Midbrain (tissue), 1 donor: ENCODE results near the gene EPB41L4A.

Experiments
- DNase-seq: peaks from one replicate; lab custom pipeline; 2025; lab: John Stamatoyannopoulos, UW

The EPB41L4A gene

GRCh38 chr5:112154940-112155686 is 264.0 kb downstream of the EPB41L4A start:
- DNase-seq, result no peak

DNA sequence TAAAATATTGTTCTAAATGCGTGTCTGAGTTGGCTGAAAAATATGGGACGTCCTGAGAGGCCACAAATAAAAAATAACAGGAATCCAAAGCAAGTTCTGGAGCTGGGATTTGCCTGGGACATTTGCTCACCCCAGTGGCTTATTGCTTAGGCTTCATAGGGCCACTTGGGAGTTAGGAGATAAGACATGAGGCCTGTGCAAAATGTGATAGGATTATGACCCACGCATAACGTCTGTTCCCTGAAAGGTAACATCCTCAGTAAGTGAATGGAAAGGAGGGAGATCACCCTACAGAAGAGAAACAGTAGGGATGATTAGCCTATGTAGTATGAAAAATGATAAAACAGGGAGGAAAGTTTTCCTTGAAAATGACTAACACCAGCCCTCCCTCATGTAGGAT is 269.4 kb downstream of the EPB41L4A start:
- no peak for DNase-seq

DNA sequence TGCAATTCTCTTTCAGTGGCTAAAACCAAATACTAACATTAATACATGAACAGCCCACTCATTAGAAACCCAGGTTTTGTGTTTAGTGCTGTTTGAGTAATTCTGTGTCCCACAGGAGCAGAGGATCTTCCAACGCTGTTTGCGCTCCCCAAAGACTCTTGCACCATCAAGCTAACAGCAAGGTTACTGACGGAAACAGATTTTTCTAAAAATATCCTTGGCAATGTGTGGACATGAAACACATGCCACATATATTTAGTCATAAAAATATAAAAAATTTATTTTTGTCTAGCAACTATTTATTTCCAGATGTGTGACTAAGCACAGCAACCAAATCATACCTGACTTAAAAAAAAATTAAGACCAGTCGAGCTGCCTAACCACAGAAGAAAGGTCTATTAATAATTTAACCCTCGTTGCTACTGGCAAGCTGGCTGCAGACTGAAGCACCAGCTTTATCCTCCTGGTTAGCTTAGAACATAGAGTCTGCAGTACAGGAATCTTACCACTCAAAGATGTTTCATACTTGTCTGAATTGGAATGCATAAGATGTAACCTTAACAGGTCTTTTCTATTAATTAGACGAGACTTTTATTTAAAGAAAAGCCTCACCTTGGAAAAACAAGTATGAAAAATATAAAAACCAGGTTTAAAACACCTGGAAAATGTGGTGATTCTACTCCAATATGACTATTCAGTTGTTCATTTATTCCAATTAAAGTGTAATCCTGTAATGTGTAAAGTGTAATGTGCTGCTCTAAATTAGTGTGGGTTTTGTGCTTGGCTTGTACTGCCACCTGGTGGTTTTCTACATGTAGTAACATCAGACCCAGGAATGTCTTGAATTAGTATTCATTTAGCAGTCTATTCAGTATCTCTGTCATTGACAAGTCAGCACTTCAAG is 272.5 kb downstream of the EPB41L4A start:
- peak; percentile 83 for DNase-seq

- no peak for DNase-seq
These were observed 275.4 kb downstream of the EPB41L4A start for GRCh38 chr5:112143690-112144089.

DNA sequence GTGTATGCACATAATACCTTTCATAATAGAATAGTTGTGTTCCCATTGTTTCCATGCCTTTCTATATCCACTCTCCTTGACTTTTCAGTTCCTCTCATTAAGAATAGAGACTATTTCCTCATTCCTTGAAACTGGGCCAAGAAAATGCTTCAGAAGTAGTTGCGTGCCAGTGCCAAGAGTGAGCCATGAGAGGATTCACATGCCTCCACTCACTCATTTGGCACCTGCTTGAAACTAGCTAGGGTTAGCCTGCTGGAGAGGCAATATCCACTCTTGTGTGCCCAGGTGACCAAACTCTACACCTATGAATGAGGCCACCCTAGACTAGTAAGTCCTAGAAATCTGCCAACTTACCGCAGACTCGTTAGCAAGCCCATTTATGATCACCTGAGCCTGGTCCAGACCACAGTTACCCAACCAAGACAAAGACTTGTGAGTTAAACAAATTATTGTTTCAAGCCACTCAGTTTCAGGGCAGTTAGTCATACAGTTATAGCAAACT is 276.3 kb downstream of the EPB41L4A start:
- DNase-seq, result no peak

- no peak for DNase-seq
These were observed 277.5 kb downstream of the EPB41L4A start for GRCh38 chr5:112141582-112141981.

DNA sequence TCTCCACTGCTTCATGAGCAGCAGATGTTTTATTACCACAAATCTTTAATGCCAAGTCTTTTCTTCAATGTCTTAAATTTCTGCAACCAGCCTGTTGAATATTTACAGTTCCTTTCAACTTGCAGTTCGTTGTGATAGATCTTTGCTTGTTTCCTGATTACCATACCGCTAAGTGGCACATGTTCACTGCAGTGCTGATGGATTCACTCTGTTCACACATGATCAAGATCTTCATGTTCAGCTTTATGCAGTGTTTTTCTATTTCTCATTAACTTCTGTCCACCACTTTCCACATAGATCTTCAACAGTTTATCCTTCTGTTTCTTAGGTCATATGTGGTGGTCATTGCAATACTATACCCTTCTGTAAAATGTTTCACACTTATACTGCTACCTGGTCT is 280.6 kb downstream of the EPB41L4A start:
- no peak for DNase-seq

DNA sequence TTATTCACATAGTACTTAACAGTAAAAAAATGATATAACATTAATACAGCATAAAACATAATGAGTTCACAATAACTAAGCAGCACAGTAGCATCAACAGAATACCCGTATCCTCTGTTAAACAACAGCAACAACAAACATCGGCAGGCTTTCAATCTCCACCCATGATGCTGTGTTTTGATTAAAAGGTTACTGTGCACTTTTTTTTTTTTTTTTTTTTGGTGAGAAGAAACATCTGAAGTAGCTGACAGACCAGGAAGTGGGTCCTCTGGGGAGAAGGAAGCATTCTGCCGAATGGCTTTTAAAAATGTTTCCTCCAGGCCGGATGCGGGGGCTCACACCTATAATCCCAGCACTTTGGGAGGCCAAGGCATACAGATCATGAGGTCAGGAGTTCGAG is 282.3 kb downstream of the EPB41L4A start:
- no peak for DNase-seq

DNA sequence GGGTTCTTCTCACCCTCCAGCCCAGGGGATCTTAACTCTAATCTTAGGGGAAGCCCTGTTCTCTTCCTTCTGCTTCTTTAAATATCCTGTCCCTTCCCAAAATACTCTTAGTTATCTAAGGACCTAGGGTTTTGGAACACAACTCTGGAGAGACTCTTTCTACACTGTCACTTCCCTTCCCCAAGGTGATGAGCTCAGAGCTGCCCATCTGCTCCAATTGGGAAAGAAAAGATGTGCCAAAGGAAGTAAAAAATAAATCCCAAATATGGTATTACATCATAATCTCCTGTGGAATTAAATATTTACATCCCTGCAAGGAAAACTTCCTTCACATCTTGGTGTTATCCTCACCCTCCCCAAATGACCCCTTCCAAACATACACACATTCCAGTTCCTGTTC is 291.2 kb downstream of the EPB41L4A start:
- DNase-seq, result no peak

DNA sequence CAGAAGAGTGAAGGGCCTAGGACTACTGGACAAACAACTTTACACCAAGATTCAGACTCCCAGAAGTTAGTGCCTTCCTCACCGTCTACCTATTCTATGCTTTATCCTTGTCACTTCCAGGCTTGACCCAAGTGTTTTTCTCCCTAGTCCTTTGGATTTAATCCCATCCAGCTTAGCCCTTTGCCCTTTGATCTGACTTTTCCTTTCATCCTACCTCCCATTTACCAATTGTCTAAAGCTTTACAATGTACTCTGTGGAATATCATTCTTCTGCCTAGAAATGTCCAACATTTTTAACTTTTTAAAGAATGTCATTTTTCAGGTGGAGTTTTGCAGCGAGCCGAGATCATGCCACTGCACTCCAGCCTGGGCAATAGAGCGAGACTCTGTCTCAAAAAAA is 292.1 kb downstream of the EPB41L4A start:
- DNase-seq, result no peak

- no peak for DNase-seq
These were observed 293.2 kb downstream of the EPB41L4A start for GRCh38 chr5:112125903-112126302.

DNA sequence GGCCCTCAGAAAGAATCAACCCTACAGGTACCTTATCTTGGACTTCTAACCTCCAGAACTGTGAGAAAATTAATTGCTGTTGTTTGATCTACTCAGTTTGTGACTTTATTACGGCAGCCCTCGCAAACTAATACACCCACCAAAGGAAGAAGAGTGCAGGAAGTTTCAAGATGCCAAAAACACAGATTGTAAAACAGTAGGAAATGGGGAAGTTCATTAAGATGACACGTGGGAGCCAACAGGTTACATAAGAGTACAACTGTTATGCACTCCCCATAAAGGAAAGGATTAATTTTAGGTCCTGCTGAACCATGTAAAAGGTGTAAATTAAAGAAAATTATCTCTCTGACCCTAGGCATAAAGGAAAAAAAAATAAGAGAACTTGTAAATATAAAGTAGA is 294.3 kb downstream of the EPB41L4A start:
- no peak for DNase-seq

GRCh38 chr5:112123086-112123485 is 296.0 kb downstream of the EPB41L4A start:
- DNase-seq, result no peak

- DNase-seq, result no peak
These were observed 296.7 kb downstream of the EPB41L4A start for GRCh38 chr5:112122353-112122752.

DNA sequence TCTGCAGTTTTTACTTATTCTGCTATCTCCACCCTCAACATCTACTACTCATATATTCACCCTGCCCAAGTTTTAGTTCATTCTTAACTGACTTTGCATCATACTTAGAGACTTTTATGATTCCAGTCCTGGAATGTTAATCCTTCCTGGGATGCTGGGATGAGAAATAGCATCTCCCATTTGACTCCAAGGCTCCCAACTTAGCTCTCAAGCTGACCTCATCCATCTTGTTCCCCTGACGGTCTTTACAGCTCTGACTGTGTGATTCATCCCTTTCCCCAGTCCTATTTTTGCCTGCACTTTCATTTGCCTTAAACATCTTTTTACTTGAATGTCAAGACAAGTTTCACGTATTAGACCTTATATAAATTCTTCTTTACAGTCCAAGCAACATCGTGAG is 297.8 kb downstream of the EPB41L4A start:
- DNase-seq, result no peak

DNA sequence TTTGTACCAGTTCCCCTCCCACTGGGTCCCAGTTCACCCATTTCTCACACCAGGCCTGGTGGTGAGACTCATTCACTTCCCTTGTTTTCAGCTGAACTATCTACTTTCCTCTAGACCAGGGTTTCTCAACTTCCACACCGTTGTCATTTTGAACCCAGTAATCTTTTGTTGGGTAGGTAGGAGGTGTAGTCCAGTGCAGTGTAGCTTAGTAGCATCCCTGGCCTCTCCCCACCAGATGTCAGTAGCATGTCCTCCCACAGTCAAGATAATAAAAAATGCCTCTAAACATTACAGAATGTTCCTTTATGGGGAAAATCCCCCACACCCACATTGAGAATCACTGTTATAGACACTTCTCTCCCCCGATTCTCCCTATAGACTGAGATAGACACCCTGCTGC is 299.1 kb downstream of the EPB41L4A start:
- DNase-seq, result no peak

- DNase-seq, result no peak
These were observed 299.6 kb downstream of the EPB41L4A start for GRCh38 chr5:112119508-112119907.

- no peak for DNase-seq
These were observed 301.5 kb downstream of the EPB41L4A start for GRCh38 chr5:112117551-112117950.

GRCh38 chr5:112116371-112116770 is 302.7 kb downstream of the EPB41L4A start:
- no peak for DNase-seq

GRCh38 chr5:112113565-112113964 is 305.5 kb downstream of the EPB41L4A start:
- no peak for DNase-seq
